ENCODE data around the gene MSMB. TPM values are rescaled to one million over a fixed set of nuclear protein-coding genes. Genes with fewer than 3 reads are reported as not detected.

The MSMB gene
- total RNA-seq, 1 donor from 2014 or later = not detected

GRCh38 chr10:46030091-46030937, 15.8 kb downstream of the MSMB start, which contains the start of gene NCOA4:
NCOA4 (minus strand) TSS chr10:46030623; CDS start chr10:46016680, 13,943 bp downstream.
- Mint-ChIP-seq H3K4me3 (peak within 1 kb of the TSS; percentile 95), H3K9me3 (no peaks in the 10 kb centered on the region), H3K27ac (peak within 1 kb of the TSS; percentile 89), H3K4me1 (peaks cover 46% of the 10 kb centered on the region), H3K36me3 (ENCODE audit: low read depth) (peaks cover 11% of the 10 kb centered on the region), H3K27me3 (no peaks in the 10 kb centered on the region)
- no peak for TF ChIP-seq CTCF (IDR thresholded peaks at IDR 0.05)
- ChIA-PET POLR2A (interaction anchor here (0.9 to 1.0 kb wide), 2 partner anchors 15 to 781 kb away, joined by 3 to 9 read pairs; no protein-coding TSS in a partner anchor), CTCF (interaction anchor here (1.5 kb wide), 1 partner anchor 11 kb away, joined by 3 read pairs; no protein-coding TSS in a partner anchor)
- DNase-seq (peak; percentile 85), ATAC-seq (ENCODE audit: low read depth) (peak; percentile 98)
- intact Hi-C loops (cut with micrococcal nuclease) = loop anchor here (1.0 to 10.0 kb wide), 5 partner anchors 10 to 1028 kb away; partner anchors contain the start of genes ANTXRL, TIMM23 and ZNF22

GRCh38 chr10:46029461-46030030, 16.5 kb downstream of the MSMB start:
- peak overlapping the region; percentile 89 for H3K27ac Mint-ChIP-seq
- H3K27me3 Mint-ChIP-seq = no peaks in the 10 kb centered on the region
- ATAC-seq (ENCODE audit: low read depth) (no peak), DNase-seq (no peak)
- H3K9me3 Mint-ChIP-seq = no peaks in the 10 kb centered on the region
- intact Hi-C loops (cut with micrococcal nuclease) = loop anchor here (1.0 to 10.0 kb wide), 8 partner anchors 9 to 1062 kb away; partner anchors contain the start of genes ALOX5, ANTXRL, TIMM23 and ZNF22
- POLR2A ChIA-PET = interaction anchor here (0.9 to 1.0 kb wide), 2 partner anchors 15 to 780 kb away, joined by 3 to 9 read pairs; no protein-coding TSS in a partner anchor
- CTCF ChIA-PET = interaction anchor here (1.2 to 2.4 kb wide), 3 partner anchors 9 to 46 kb away, joined by 3 to 8 read pairs (median 3); no protein-coding TSS in a partner anchor
- TF ChIP-seq CTCF (IDR thresholded peaks at IDR 0.05) = no peak
- H3K36me3 Mint-ChIP-seq (ENCODE audit: low read depth) = peaks cover 11% of the 10 kb centered on the region
- peaks cover 54% of the 10 kb centered on the region for H3K4me1 Mint-ChIP-seq
- H3K4me3 Mint-ChIP-seq = peak overlapping the region; percentile 95

- ChIA-PET CTCF (interaction anchor here (0.8 to 2.4 kb wide), 5 partner anchors 9 to 794 kb away, joined by 3 to 8 read pairs (median 3); no protein-coding TSS in a partner anchor), POLR2A (interaction anchor here (1.0 kb wide), 1 partner anchor 779 kb away, joined by 9 read pairs; no protein-coding TSS in a partner anchor)
- ATAC-seq (ENCODE audit: low read depth) = peak; percentile 22
- Mint-ChIP-seq H3K27me3 (no peaks in the 10 kb centered on the region), H3K4me1 (peaks cover 60% of the 10 kb centered on the region), H3K36me3 (ENCODE audit: low read depth) (peaks cover 11% of the 10 kb centered on the region), H3K4me3 (peak overlapping the region; percentile 95), H3K27ac (peak overlapping the region; percentile 46), H3K9me3 (no peaks in the 10 kb centered on the region)
- no peak for TF ChIP-seq CTCF (IDR thresholded peaks at IDR 0.05)
- intact Hi-C loops (cut with micrococcal nuclease) = loop anchor here (1.0 to 10.0 kb wide), 5 partner anchors 47 to 1062 kb away; partner anchors contain the start of gene ALOX5
- no peak for DNase-seq
Measured at GRCh38 chr10:46028584-46029460, 17.2 kb downstream of the MSMB start.

GRCh38 chr10:46026106-46026505, 20.0 kb downstream of the MSMB start:
- Mint-ChIP-seq H3K9me3 (no peaks in the 10 kb centered on the region), H3K27ac (no peak overlapping the region), H3K4me1 (peaks cover 77% of the 10 kb centered on the region), H3K4me3 (no peak overlapping the region), H3K27me3 (no peaks in the 10 kb centered on the region), H3K36me3 (ENCODE audit: low read depth) (peaks cover 11% of the 10 kb centered on the region)
- intact Hi-C loops (cut with micrococcal nuclease) = loop anchor here (5.0 to 10.0 kb wide), 2 partner anchors 651 to 1059 kb away; partner anchors contain the start of gene ALOX5
- TF ChIP-seq CTCF (IDR thresholded peaks at IDR 0.05) = no peak
- no peak for DNase-seq
- CTCF ChIA-PET = no interaction called here
- POLR2A ChIA-PET = no interaction called here
- no peak for ATAC-seq (ENCODE audit: low read depth)
